ENCODE measurements around the gene CCT8.

GRCh38 chr21:29084372-29084771, 10.9 kb upstream of the CCT8 start:
- TF ChIP-seq CTCF (conservative IDR thresholded peaks at IDR 0.05; ENCODE audit: low read depth, low read length): no peak
- TF ChIP-seq POLR2A (IDR thresholded peaks at IDR 0.05; ENCODE audit: low read depth, low read length): no peak
- TF ChIP-seq USF2 (IDR thresholded peaks at IDR 0.05; ENCODE audit: low read depth, low read length): no peak
- no peak for TF ChIP-seq BHLHE40 (IDR thresholded peaks at IDR 0.05; ENCODE audit: low read depth, low read length)
- TF ChIP-seq SMC3 (IDR thresholded peaks at IDR 0.05; ENCODE audit: low read depth, low read length): no peak

All from IMR-90 (cell line).